Mesendoderm (in vitro differentiated cells): ENCODE measurements around the gene IGFALS.

ENCODE experiments used
- DNase-seq: peaks from one replicate; pipeline ENCODE4 v3.0.0; 2013
- H2AK5ac ChIP-seq: 2 replicates; pipeline ENCODE4 v1.6.1; 2013; ENCODE audit warnings: low read length, inconsistent platforms
- H2BK120ac ChIP-seq: 2 replicates; pipeline ENCODE4 v1.6.1; 2013; ENCODE audit warnings: low read depth, mild to moderate bottlenecking, low read length, moderate library complexity, mixed read lengths
- H2BK15ac ChIP-seq: replicated peaks from 2 replicates; pipeline ENCODE4 v1.6.1; 2013; ENCODE audit warnings: low read depth, mild to moderate bottlenecking, moderate library complexity
- H2BK5ac ChIP-seq: 2 replicates; pipeline ENCODE4 v1.6.1; 2013; ENCODE audit warnings: low read length, inconsistent platforms
- H3K18ac ChIP-seq: 2 replicates; pipeline ENCODE4 v1.6.1; 2013; ENCODE audit warnings: mild to moderate bottlenecking, low read length, mixed read lengths
- H3K23ac ChIP-seq: one replicate; pipeline ENCODE4 v1.6.1; 2013; ENCODE audit warnings: low read length
- H3K27ac ChIP-seq: 2 replicates; pipeline ENCODE4 v1.5.1; 2013; ENCODE audit warnings: low read depth, mild to moderate bottlenecking, inconsistent platforms, low read length, moderate library complexity
- H3K27me3 ChIP-seq: 2 replicates; pipeline ENCODE4 v1.6.1; 2013; ENCODE audit warnings: low read length, control low read depth, mild to moderate bottlenecking, inconsistent platforms; ENCODE audit not compliant: insufficient read depth, poor library complexity
- H3K36me3 ChIP-seq: 2 replicates; pipeline ENCODE4 v1.6.1; 2013; ENCODE audit warnings: low read length, inconsistent platforms; ENCODE audit not compliant: control insufficient read depth, insufficient read depth
- H3K4ac ChIP-seq: one replicate; pipeline ENCODE4 v1.6.1; 2013; ENCODE audit warnings: low read depth, mild to moderate bottlenecking, low read length, moderate library complexity
- H3K4me1 ChIP-seq: 2 replicates; pipeline ENCODE4 v1.6.1; 2013; ENCODE audit warnings: low read depth, low read length, inconsistent platforms; ENCODE audit not compliant: control insufficient read depth
- H3K4me2 ChIP-seq: 2 replicates; pipeline ENCODE4 v1.6.1; 2013; ENCODE audit warnings: low read length
- H3K4me3 ChIP-seq: 2 replicates; pipeline ENCODE4 v1.5.1; 2013; ENCODE audit warnings: mild to moderate bottlenecking, low read length
- H3K56ac ChIP-seq: one replicate; pipeline ENCODE4 v1.6.1; 2013; ENCODE audit warnings: low read length
- H3K79me1 ChIP-seq: 2 replicates; pipeline ENCODE4 v1.6.1; 2013; ENCODE audit warnings: low read length, inconsistent platforms
- H3K79me2 ChIP-seq: 2 replicates; pipeline ENCODE4 v1.6.1; 2013; ENCODE audit warnings: mild to moderate bottlenecking, low read length; ENCODE audit not compliant: control insufficient read depth, insufficient read depth
- H3K9ac ChIP-seq: 2 replicates; pipeline ENCODE4 v1.6.1; 2013; ENCODE audit warnings: low read length, inconsistent platforms
- H4K5ac ChIP-seq: one replicate; pipeline ENCODE4 v1.6.1; 2013; ENCODE audit warnings: low read length
- H4K8ac ChIP-seq: one replicate; pipeline ENCODE4 v1.6.1; 2013; ENCODE audit warnings: low read depth, mild to moderate bottlenecking, control low read depth, low read length, moderate library complexity
- WGBS: extraction: QIAGEN DNeasy Blood & Tissue Kit; methylation state at CpG from one replicate; pipeline ENCODE4 v1.1.7; 2013; ENCODE audit warnings: low lambda C conversion rate, missing lambda C conversion rate; ENCODE audit not compliant: insufficient coverage; ENCODE audit errors: extremely low coverage; 5-methylcytosine and 5-hydroxymethylcytosine counted together

Gene IGFALS

DNA sequence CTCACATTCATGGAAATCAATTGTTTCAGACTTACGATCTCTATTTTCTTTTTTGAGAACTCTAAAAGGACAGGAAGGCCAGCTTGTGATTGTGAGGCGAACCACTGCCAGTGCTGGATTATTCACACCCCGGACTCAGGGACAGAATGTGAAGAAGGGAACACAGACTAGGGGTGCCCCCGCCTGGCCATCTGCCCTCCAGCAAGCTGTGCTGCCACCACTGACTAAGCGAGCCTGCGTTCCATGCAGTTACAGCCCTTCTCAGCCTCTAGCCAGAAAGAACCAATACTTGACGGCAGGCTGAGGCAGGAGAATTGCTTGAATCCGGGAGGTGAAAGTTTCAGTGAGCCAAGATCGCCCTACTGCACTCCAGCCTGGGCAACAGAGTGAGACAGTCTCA lies 30.3 kb upstream of the IGFALS start:
- no peak overlapping the region for H3K4ac ChIP-seq
- H2BK15ac ChIP-seq, result no peak overlapping the region
- H3K4me1 ChIP-seq, result no peaks in the 10 kb centered on the region
- no peak overlapping the region for H4K8ac ChIP-seq
- H3K36me3 ChIP-seq, result no peaks in the 10 kb centered on the region
- H4K5ac ChIP-seq, result no peak overlapping the region
- no peaks in the 10 kb centered on the region for H3K79me2 ChIP-seq
- peaks cover 4% of the 10 kb centered on the region for H3K79me1 ChIP-seq
- H3K27ac ChIP-seq, result no peak overlapping the region
- H2BK5ac ChIP-seq, result no peak overlapping the region
- H3K27me3 ChIP-seq, result no peaks in the 10 kb centered on the region
- H3K4me2 ChIP-seq, result no peak overlapping the region
- no peak overlapping the region for H2AK5ac ChIP-seq
- H3K4me3 ChIP-seq, result no peak overlapping the region
- H3K18ac ChIP-seq, result no peak overlapping the region
- DNase-seq, result peak; percentile 71
- H3K23ac ChIP-seq, result no peak overlapping the region
- no CpG with 5 or more reads among the region's 9 CpGs for WGBS
- H3K56ac ChIP-seq, result no peak overlapping the region
- no peak overlapping the region for H2BK120ac ChIP-seq
- H3K9ac ChIP-seq, result no peak overlapping the region

DNA sequence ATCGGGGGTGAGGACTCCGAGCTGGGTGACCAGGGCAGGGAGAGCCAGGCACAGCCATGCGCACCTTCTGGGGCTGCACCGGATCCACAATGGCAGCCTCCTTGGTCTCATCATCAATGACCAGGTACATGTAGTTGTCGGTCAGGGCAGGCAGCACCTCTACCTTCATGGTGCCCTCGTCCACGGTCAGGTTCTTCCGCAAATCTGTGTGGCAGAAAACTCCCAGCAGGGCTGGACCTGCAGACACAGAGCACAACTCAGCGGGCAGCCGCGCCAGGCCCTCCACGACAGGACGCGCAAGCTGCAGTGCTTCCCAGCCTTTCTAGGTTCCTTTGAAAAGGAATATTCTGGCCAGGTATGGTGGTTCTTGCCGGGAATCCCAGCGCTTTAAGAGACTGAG lies 29.3 kb upstream of the IGFALS start:
- Histone ChIP-seq H2BK15ac (no peak overlapping the region), H3K18ac (no peak overlapping the region), H3K79me1 (peaks cover 4% of the 10 kb centered on the region), H3K4ac (no peak overlapping the region), H3K79me2 (no peaks in the 10 kb centered on the region), H2BK5ac (no peak overlapping the region), H2AK5ac (no peak overlapping the region), H4K5ac (no peak overlapping the region), H3K27me3 (no peaks in the 10 kb centered on the region), H3K27ac (no peak overlapping the region), H3K56ac (no peak overlapping the region), H3K4me2 (no peak overlapping the region), H3K9ac (no peak overlapping the region), H3K36me3 (no peaks in the 10 kb centered on the region), H3K23ac (no peak overlapping the region), H3K4me3 (no peak overlapping the region), H2BK120ac (no peak overlapping the region), H4K8ac (no peak overlapping the region), H3K4me1 (no peaks in the 10 kb centered on the region)
- no CpG with 5 or more reads among the region's 16 CpGs for WGBS
- no peak for DNase-seq

DNA sequence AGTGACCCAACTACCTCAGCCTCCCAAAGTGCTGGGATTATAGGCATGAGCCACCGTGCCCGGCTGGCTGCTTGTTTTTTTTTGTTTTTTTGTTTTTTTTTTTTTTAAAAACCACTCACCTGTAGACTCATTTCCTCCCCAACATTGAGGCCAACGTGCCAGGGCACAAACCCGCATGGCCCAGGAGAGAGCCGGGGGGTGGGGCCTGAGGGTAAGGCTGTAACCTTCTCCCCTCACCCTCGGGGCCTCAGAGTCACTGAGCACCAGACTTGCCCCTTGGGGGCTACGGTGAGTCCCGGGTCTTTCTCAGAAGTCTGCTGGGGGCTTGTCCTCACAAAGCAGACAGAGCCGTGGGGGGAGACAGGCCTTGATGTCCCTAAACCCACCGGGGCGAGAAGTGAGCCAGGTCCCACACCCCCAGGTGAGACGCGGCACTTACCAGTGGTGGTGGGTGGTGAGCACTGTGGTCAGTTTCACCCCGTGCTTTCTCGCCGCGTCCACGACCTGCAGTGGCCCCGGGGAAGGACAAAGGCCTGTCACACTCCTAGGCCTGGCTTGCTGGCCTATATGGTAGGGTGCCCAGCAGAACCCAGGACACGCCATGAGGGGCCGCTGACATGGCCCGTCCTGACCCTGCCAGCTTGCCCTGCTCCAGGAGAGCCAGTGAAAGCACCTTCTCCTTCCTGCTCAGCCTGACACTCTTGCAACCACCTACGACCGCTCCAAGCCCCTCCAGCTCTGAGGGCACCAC lies 28.5 kb upstream of the IGFALS start:
- Histone ChIP-seq H3K9ac (no peak overlapping the region), H2BK5ac (no peak overlapping the region), H3K36me3 (no peaks in the 10 kb centered on the region), H3K27ac (no peak overlapping the region), H2BK15ac (no peak overlapping the region), H4K8ac (no peak overlapping the region), H3K4ac (no peak overlapping the region), H3K4me3 (no peak overlapping the region), H2BK120ac (no peak overlapping the region), H3K18ac (no peak overlapping the region), H2AK5ac (no peak overlapping the region), H3K27me3 (no peaks in the 10 kb centered on the region), H3K23ac (no peak overlapping the region), H3K79me2 (no peaks in the 10 kb centered on the region), H3K4me2 (no peak overlapping the region), H3K79me1 (no peaks in the 10 kb centered on the region), H4K5ac (no peak overlapping the region), H3K4me1 (no peaks in the 10 kb centered on the region), H3K56ac (no peak overlapping the region)
- no peak for DNase-seq
- no CpG with 5 or more reads among the region's 24 CpGs for WGBS

DNA sequence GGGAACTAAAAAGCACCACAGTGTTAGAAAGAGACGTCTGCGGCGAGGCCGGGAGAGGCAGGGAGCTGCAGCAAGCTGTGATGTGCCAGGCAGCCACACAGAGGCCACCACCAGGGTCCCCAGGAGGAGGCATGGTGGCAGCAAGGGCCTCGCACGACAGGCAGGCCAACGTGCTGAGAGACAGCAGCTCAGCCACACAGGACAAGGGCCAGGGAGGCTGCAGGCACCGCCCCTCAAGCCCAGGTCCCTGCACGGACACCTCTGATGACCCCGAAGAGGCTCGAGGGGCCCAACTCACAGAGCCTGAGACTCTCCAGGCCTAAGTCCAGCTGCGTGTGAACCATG lies 27.4 kb upstream of the IGFALS start:
- no peaks in the 10 kb centered on the region for H3K27me3 ChIP-seq
- H3K56ac ChIP-seq, result no peak overlapping the region
- no peak overlapping the region for H3K23ac ChIP-seq
- no peak overlapping the region for H3K27ac ChIP-seq
- H2BK15ac ChIP-seq, result no peak overlapping the region
- no peak overlapping the region for H4K5ac ChIP-seq
- no peak overlapping the region for H3K18ac ChIP-seq
- H3K79me1 ChIP-seq, result no peaks in the 10 kb centered on the region
- no peaks in the 10 kb centered on the region for H3K4me1 ChIP-seq
- H3K4ac ChIP-seq, result no peak overlapping the region
- no peak overlapping the region for H2BK5ac ChIP-seq
- H3K4me2 ChIP-seq, result no peak overlapping the region
- no peak overlapping the region for H3K4me3 ChIP-seq
- H3K9ac ChIP-seq, result no peak overlapping the region
- no peak overlapping the region for H2BK120ac ChIP-seq
- H4K8ac ChIP-seq, result no peak overlapping the region
- no peak overlapping the region for H2AK5ac ChIP-seq
- no peaks in the 10 kb centered on the region for H3K36me3 ChIP-seq
- no CpG with 5 or more reads among the region's 12 CpGs for WGBS
- DNase-seq, result no peak
- H3K79me2 ChIP-seq, result no peaks in the 10 kb centered on the region

DNA sequence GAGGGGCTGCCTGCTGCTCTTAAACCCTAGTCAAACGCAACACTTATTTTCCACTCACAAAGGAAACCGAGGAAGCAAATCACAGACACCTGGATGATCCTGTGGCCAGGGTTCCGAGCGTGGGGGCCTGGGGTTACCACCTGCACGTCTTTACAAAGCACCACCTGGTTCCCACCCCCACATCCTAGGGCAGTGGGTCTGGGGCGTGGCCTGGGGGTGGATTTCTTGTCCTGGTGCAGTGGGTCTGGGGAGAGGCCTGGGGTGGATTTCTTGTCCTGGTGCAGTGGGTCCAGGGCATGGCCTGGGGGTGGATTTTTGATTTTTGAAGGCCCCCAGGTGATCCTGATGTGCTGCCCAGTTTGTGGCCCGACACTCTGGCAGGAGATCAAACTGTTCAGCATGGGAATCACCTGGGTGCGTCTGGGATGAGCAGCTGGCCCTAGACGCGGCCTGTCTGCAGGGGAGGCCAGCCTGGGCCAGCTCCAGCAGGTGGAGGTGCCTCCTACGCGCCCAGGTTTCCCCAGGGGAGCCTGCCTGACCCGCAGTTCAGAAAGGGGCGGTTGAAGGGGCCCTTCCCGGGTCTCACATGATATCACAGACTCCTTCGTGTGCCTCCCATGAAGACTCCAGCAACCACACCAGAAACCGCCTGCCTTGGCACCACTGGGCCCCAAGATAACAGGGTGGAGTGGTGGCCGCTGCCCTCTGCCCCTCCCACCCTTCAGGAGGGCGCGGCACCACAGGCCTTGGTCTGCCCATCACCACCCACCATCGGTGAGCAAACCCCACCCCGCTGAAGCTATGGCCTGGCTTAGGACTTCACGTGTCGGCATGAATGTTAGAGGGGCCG lies 26.8 kb upstream of the IGFALS start:
- Histone ChIP-seq H3K9ac (no peak overlapping the region), H2BK15ac (no peak overlapping the region), H3K27me3 (no peaks in the 10 kb centered on the region), H3K27ac (no peak overlapping the region), H4K5ac (no peak overlapping the region), H3K4me2 (no peak overlapping the region), H3K4ac (no peak overlapping the region), H4K8ac (no peak overlapping the region), H3K18ac (no peak overlapping the region), H2AK5ac (no peak overlapping the region), H3K36me3 (no peaks in the 10 kb centered on the region), H2BK5ac (no peak overlapping the region), H3K4me1 (no peaks in the 10 kb centered on the region), H3K79me1 (no peaks in the 10 kb centered on the region), H3K79me2 (no peaks in the 10 kb centered on the region), H3K56ac (no peak overlapping the region), H3K4me3 (no peak overlapping the region), H3K23ac (no peak overlapping the region), H2BK120ac (no peak overlapping the region)
- no peak for DNase-seq
- no CpG with 5 or more reads among the region's 25 CpGs for WGBS
